Activated naive CD8-positive, alpha-beta T cell treated with anti-CD3 and anti-CD28 coated beads for 36 hours (primary cell): Measurements from ENCODE around the gene TRAT1. TPM values are rescaled to one million over a fixed set of nuclear protein-coding genes. Genes with fewer than 3 reads are reported as not detected.

Source experiments
- DNase-seq: peaks from one replicate; pipeline ENCODE4 v3.0.0; 2021
- H3K27ac Mint-ChIP-seq: one replicate; pipeline ENCODE4 v1.8.0; 2022; ENCODE audit warnings: mild to moderate bottlenecking, moderate library complexity, mixed read lengths
- H3K27me3 Mint-ChIP-seq: one replicate; pipeline ENCODE4 v1.8.0; 2022; ENCODE audit warnings: mild to moderate bottlenecking, mixed read lengths
- H3K36me3 Mint-ChIP-seq: one replicate; pipeline ENCODE4 v1.8.0; 2021; ENCODE audit warnings: mild to moderate bottlenecking, mixed read lengths
- H3K4me1 Mint-ChIP-seq: one replicate; pipeline ENCODE4 v1.8.0; 2021; ENCODE audit warnings: mixed read lengths
- H3K4me3 Mint-ChIP-seq: one replicate; pipeline ENCODE4 v1.8.0; 2022; ENCODE audit warnings: mild to moderate bottlenecking, moderate library complexity, mixed read lengths
- H3K9me3 Mint-ChIP-seq: one replicate; pipeline ENCODE4 v1.8.0; 2022; ENCODE audit warnings: mixed read lengths
- total RNA-seq, 2 experiments: library from RNA; stranded (reverse); gene quantifications; one replicate each; pipeline ENCODE4 v1.2.3, GENCODE V29; 2021

TRAT1 gene
- total RNA-seq, 2 experiments from 2014 or later, result 12.3 to 15.2 TPM

- H3K4me1 Mint-ChIP-seq, result no peaks in the 10 kb centered on the region
- no peak for DNase-seq
- H3K27ac Mint-ChIP-seq, result no peak overlapping the region
- H3K36me3 Mint-ChIP-seq, result no peaks in the 10 kb centered on the region
- H3K27me3 Mint-ChIP-seq, result no peaks in the 10 kb centered on the region
- H3K4me3 Mint-ChIP-seq, result no peak overlapping the region
- H3K9me3 Mint-ChIP-seq, result no peaks in the 10 kb centered on the region
These were observed 69.2 kb downstream of the TRAT1 start for GRCh38 chr3:108891833-108892232.

GRCh38 chr3:108894981-108895380 lies 72.4 kb downstream of the TRAT1 start:
- Mint-ChIP-seq H3K27me3 (no peaks in the 10 kb centered on the region), H3K9me3 (no peaks in the 10 kb centered on the region), H3K4me3 (no peak overlapping the region), H3K27ac (no peak overlapping the region), H3K36me3 (no peaks in the 10 kb centered on the region), H3K4me1 (peaks cover 7% of the 10 kb centered on the region)
- no peak for DNase-seq

GRCh38 chr3:108897883-108898282 lies 75.3 kb downstream of the TRAT1 start:
- peak overlapping the region; percentile 56 for H3K27ac Mint-ChIP-seq

GRCh38 chr3:108899530-108899929 lies 76.9 kb downstream of the TRAT1 start:
- Mint-ChIP-seq H3K27ac (no peak overlapping the region), H3K4me3 (no peak overlapping the region), H3K9me3 (peaks cover 5% of the 10 kb centered on the region), H3K36me3 (no peaks in the 10 kb centered on the region), H3K4me1 (peaks cover 20% of the 10 kb centered on the region), H3K27me3 (no peaks in the 10 kb centered on the region)
- no peak for DNase-seq

More at GRCh38 chr3:108897883-108898282, 75.3 kb downstream of the TRAT1 start:
- DNase-seq, result no peak
- Mint-ChIP-seq H3K27me3 (no peaks in the 10 kb centered on the region), H3K4me3 (no peak overlapping the region), H3K4me1 (peaks cover 19% of the 10 kb centered on the region), H3K9me3 (peaks cover 3% of the 10 kb centered on the region), H3K36me3 (no peaks in the 10 kb centered on the region)

Other genes with a start within 250 kb of the TRAT1 start
- 10 to 100 TPM; 51.8 to 54.8 TPM for gene CIP2A, start 233.3 kb upstream of the TRAT1 start, total RNA-seq
- 10 to 100 TPM; 16.2 to 17.0 TPM for gene DZIP3, start 233.1 kb upstream of the TRAT1 start, total RNA-seq
- gene RETNLB, start 65.4 kb upstream of the TRAT1 start, total RNA-seq, result not detected
- not detected for gene GUCA1C, start 131.1 kb downstream of the TRAT1 start, total RNA-seq